Naive thymus-derived CD4-positive, alpha-beta T cell (primary cell): Measurements from ENCODE around the gene MTHFD1. TPM values are rescaled to one million over a fixed set of nuclear protein-coding genes. Genes with fewer than 3 reads are reported as not detected.

Experiments used
- ATAC-seq: fragments of 150-1000 bp; cut with Tn5 transposase; 2 replicates; pipeline ENCODE4 v1.10.0; 2021; ENCODE audit warnings: mild to moderate bottlenecking, moderate library complexity
- CTCF ChIA-PET: fragments of 350-600 bp; sonication (Branson Sonifier 250); formaldehyde crosslinking; loops from one replicate; lab custom pipeline; 2021; ENCODE audit warnings: antibody characterized with exemption; lab: Charles Lee
- POLR2A ChIA-PET: fragments of 350-600 bp; sonication (Branson Sonifier 250); formaldehyde crosslinking; loops from one replicate; lab custom pipeline; 2021; ENCODE audit warnings: antibody characterized with exemption, inconsistent platforms; lab: Charles Lee
- DNase-seq, 9 donors: peaks; one replicate each; pipeline versions ENCODE4 v3.0.0 to v3.0.0-alpha.2; 2020 to 2022; ENCODE audit warnings: mixed read lengths in 1 of 9
- H3K27ac ChIP-seq: one replicate; pipeline ENCODE4 v1.7.0; 2013; ENCODE audit warnings: mild to moderate bottlenecking, low read depth, low read length, moderate library complexity
- H3K27me3 ChIP-seq, 2 donors: one replicate each; pipeline ENCODE4 v1.7.0; 2013; ENCODE audit warnings: low read length in 2 of 2, mild to moderate bottlenecking in 2 of 2, moderate library complexity in 2 of 2; ENCODE audit not compliant: control insufficient read depth in 2 of 2, insufficient read depth in 2 of 2
- H3K36me3 ChIP-seq, 3 experiments: 1 replicate in 2 of 3; 2 replicates in 1 of 3; pipeline ENCODE4 v1.7.0; 2013; ENCODE audit warnings: low read length in 3 of 3, mild to moderate bottlenecking in 3 of 3, moderate library complexity in 1 of 3; ENCODE audit not compliant: insufficient read depth in 3 of 3, control insufficient read depth in 2 of 3
- H3K4me1 ChIP-seq, 2 donors: one replicate each; pipeline ENCODE4 v1.7.0; 2013; ENCODE audit warnings: low read length in 2 of 2, mild to moderate bottlenecking in 2 of 2, moderate library complexity in 1 of 2; ENCODE audit not compliant: control insufficient read depth in 2 of 2, insufficient read depth in 2 of 2
- H3K4me3 ChIP-seq: 2 replicates; pipeline ENCODE4 v1.7.0; 2013; ENCODE audit warnings: mild to moderate bottlenecking, low read length
- H3K9me3 ChIP-seq, 3 experiments: 1 replicate in 2 of 3; 2 replicates in 1 of 3; pipeline ENCODE4 v1.7.0; 2013; ENCODE audit warnings: low read length in 3 of 3; ENCODE audit not compliant: control insufficient read depth in 2 of 3
- H3K27ac Mint-ChIP-seq, 9 donors: one replicate each; pipeline ENCODE4 v1.8.0; 2020 to 2022; ENCODE audit warnings: mixed read lengths in 9 of 9, mild to moderate bottlenecking in 8 of 9, moderate library complexity in 5 of 9, inconsistent platforms in 2 of 9
- H3K27me3 Mint-ChIP-seq, 5 donors: one replicate each; pipeline ENCODE4 v1.8.0; 2021 to 2022; ENCODE audit warnings: mixed read lengths in 5 of 5, mild to moderate bottlenecking in 1 of 5
- H3K36me3 Mint-ChIP-seq, 5 donors: one replicate each; pipeline ENCODE4 v1.8.0; 2020 to 2022; ENCODE audit warnings: mixed read lengths in 5 of 5, mild to moderate bottlenecking in 3 of 5, inconsistent platforms in 1 of 5
- H3K4me1 Mint-ChIP-seq, 7 donors: one replicate each; pipeline ENCODE4 v1.8.0; 2020 to 2022; ENCODE audit warnings: mixed read lengths in 7 of 7, mild to moderate bottlenecking in 3 of 7, inconsistent platforms in 1 of 7
- H3K4me3 Mint-ChIP-seq, 10 donors: one replicate each; pipeline ENCODE4 v1.8.0; 2020 to 2022; ENCODE audit warnings: mild to moderate bottlenecking in 10 of 10, mixed read lengths in 10 of 10, moderate library complexity in 6 of 10, inconsistent platforms in 2 of 10
- H3K9me3 Mint-ChIP-seq, 11 donors: one replicate each; pipeline ENCODE4 v1.8.0; 2020 to 2022; ENCODE audit warnings: mixed read lengths in 11 of 11, mild to moderate bottlenecking in 4 of 11, inconsistent platforms in 1 of 11, moderate library complexity in 1 of 11
- intact Hi-C, 2 donors: fragments of 100-400 bp; cut with micrococcal nuclease; formaldehyde crosslinking; loops; one replicate each; pipeline ENCODE4 v1.15.1; 2023
- polyA plus RNA-seq, 2 donors: library from polyadenylated mRNA; unstranded; fragments of 300-500 nt; fragmentation: Illumina TruSeq; gene quantifications; one replicate each; pipeline ENCODE4 v1.2.3, GENCODE V29; 2021
- total RNA-seq, 6 experiments: library from RNA in 5 of 6; stranded (reverse) in 5 of 6; gene quantifications; 1 replicate in 5 of 6; 2 replicates in 1 of 6; pipeline ENCODE4 v1.2.3 and lab custom pipeline; 2021 to 2026

MTHFD1 gene
- total and polyA plus RNA-seq, 7 experiments from 2014 or later = 28.0 to 189 (median 30.9) TPM

GRCh38 chr14:64401949-64402348 lies 13.8 kb downstream of the MTHFD1 start:
- Mint-ChIP-seq H3K9me3 (no peaks in the 10 kb centered on the region), H3K4me1 (peaks cover 0 to 19% (median 3%) of the 10 kb centered on the region in 7 donors), H3K27ac (no peak overlapping the region), H3K27me3 (no peaks in the 10 kb centered on the region), H3K4me3 (no peak overlapping the region), H3K36me3 (peaks cover 9 to 36% (median 21%) of the 10 kb centered on the region in 5 donors)
- peaks cover 0 to 5% (median 0%) of the 10 kb centered on the region in 3 experiments for H3K36me3 ChIP-seq
- no peaks in the 10 kb centered on the region for H3K9me3 ChIP-seq
- no peaks in the 10 kb centered on the region for H3K27me3 ChIP-seq
- H3K4me1 ChIP-seq = no peaks in the 10 kb centered on the region
- ATAC-seq (no peak), DNase-seq (no peak)
- no peak overlapping the region for H3K27ac ChIP-seq
- CTCF ChIA-PET = interaction anchor here (0.6 kb wide), 1 partner anchor 77 kb away, joined by 3 read pairs; no protein-coding TSS in a partner anchor
- POLR2A ChIA-PET = no interaction called here
- intact Hi-C loops = no loop called here
- H3K4me3 ChIP-seq = no peak overlapping the region

DNA sequence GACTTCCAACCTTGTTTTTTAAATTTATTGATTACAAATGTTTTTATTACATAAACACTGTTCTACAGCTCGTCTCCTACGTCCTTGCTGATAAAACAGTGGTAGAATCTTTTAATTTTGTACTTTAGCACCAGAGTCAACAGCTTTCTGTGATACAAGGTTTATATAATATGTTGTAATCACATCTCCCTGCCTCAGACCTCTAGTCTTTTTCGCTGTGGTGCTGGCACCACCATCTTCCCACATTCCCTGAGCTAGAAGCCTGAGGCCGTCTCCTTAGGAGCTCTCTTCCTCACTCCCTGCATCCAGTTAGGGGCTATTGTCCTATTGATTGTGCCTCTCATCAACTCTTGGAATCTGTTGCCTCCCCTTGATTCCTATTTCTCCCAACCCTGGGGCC lies 17.1 kb downstream of the MTHFD1 start:
- DNase-seq (no peak), ATAC-seq (no peak)
- no peak overlapping the region for H3K27ac Mint-ChIP-seq
- H3K27ac ChIP-seq = no peak overlapping the region
- no peak overlapping the region for H3K4me3 ChIP-seq
- H3K9me3 Mint-ChIP-seq = peaks cover 0 to 1% (median 0%) of the 10 kb centered on the region in 11 donors
- peaks cover 0 to 5% (median 0%) of the 10 kb centered on the region in 3 experiments for H3K36me3 ChIP-seq
- H3K4me1 ChIP-seq = no peaks in the 10 kb centered on the region
- H3K4me1 Mint-ChIP-seq = peaks cover 0 to 24% (median 0%) of the 10 kb centered on the region in 7 donors
- intact Hi-C loops = no loop called here
- no peaks in the 10 kb centered on the region for H3K27me3 ChIP-seq
- no peaks in the 10 kb centered on the region for H3K9me3 ChIP-seq
- no peaks in the 10 kb centered on the region for H3K27me3 Mint-ChIP-seq
- ChIA-PET POLR2A (interaction anchor here (0.6 kb wide), 1 partner anchor 12 kb away, joined by 3 read pairs; no protein-coding TSS in a partner anchor), CTCF (no interaction called here)
- H3K4me3 Mint-ChIP-seq = no peak overlapping the region
- peaks cover 9 to 31% (median 21%) of the 10 kb centered on the region in 5 donors for H3K36me3 Mint-ChIP-seq

DNA sequence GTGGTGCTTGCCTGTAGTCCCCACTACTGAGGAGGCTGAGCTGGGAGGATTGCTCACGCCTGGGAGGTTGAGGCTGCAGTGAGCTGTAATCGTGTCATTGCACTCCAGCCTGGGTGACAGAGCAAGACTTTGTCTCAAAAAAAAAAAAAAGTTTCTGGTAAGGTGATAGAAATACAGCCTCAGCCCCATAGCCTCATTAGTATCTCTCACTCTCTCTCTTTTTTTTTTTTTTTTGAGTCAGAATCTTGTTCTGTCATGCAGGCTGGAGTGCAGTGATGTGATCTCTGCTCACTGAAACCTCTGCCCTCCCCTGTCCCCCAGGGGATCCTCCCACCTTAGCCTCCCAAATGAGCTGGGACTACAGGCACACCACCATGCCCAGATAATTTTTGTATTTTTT lies 19.2 kb downstream of the MTHFD1 start:
- Mint-ChIP-seq H3K27ac (no peak overlapping the region), H3K4me1 (peaks cover 0 to 30% (median 0%) of the 10 kb centered on the region in 7 donors), H3K9me3 (peaks cover 0 to 1% (median 0%) of the 10 kb centered on the region in 11 donors), H3K36me3 (peaks cover 9 to 39% (median 25%) of the 10 kb centered on the region in 5 donors), H3K27me3 (no peaks in the 10 kb centered on the region), H3K4me3 (no peak overlapping the region)
- ChIA-PET CTCF (no interaction called here), POLR2A (no interaction called here)
- Histone ChIP-seq H3K36me3 (peaks cover 0 to 8% (median 0%) of the 10 kb centered on the region in 3 experiments), H3K4me1 (no peaks in the 10 kb centered on the region), H3K9me3 (no peaks in the 10 kb centered on the region), H3K27ac (no peak overlapping the region), H3K27me3 (no peaks in the 10 kb centered on the region), H3K4me3 (no peak overlapping the region)
- no peak for DNase-seq
- intact Hi-C loops = no loop called here
- no peak for ATAC-seq

- H3K27ac ChIP-seq = no peak overlapping the region
- H3K36me3 ChIP-seq = peaks cover 0 to 3% (median 0%) of the 10 kb centered on the region in 3 experiments
- CTCF ChIA-PET = no interaction called here
- intact Hi-C loops = no loop called here
- peaks cover 0 to 28% (median 0%) of the 10 kb centered on the region in 7 donors for H3K4me1 Mint-ChIP-seq
- peaks cover 0 to 1% (median 0%) of the 10 kb centered on the region in 11 donors for H3K9me3 Mint-ChIP-seq
- H3K4me3 Mint-ChIP-seq = no peak overlapping the region
- H3K9me3 ChIP-seq = no peaks in the 10 kb centered on the region
- peaks cover 5 to 36% (median 24%) of the 10 kb centered on the region in 5 donors for H3K36me3 Mint-ChIP-seq
- no peaks in the 10 kb centered on the region for H3K27me3 Mint-ChIP-seq
- POLR2A ChIA-PET = no interaction called here
- no peak overlapping the region for H3K27ac Mint-ChIP-seq
- no peaks in the 10 kb centered on the region for H3K4me1 ChIP-seq
- no peak for DNase-seq
- ATAC-seq = no peak
- H3K4me3 ChIP-seq = no peak overlapping the region
- H3K27me3 ChIP-seq = no peaks in the 10 kb centered on the region
Measured at GRCh38 chr14:64409126-64409920, 21.2 kb downstream of the MTHFD1 start.

DNA sequence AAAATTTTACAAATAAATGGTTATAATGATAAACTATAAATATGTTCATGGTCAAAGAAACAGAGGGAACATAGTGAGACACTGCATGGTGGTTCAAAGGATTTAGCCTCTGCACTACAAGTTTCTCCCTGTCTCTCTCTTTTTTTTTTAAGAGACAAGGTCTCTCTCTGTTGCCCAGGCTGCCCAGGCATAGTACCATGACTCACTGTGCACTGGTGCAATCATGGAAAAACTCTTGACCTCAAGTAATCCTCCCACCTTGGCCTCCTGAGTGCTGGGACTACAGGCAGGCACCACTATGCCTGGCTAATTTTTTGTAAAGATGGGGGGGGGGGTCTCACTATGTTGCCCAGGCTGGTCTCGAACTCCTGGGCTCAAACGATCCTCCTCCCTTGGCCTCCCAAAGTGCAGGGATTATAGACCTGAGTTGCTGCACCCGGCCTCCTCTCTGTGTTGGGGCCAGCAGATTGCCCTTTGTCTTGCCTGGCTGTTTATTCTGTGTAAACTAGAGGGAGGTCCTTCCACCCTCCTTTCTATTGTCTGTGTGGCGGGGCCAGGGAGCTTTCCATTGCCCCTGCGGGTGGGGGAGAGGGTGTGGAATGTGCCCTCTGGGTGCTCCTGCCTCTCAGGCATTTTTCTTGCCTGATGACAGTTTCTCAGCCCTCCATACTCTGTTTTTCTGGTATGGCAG lies 22.1 kb downstream of the MTHFD1 start:
- no peak overlapping the region for H3K27ac ChIP-seq
- Mint-ChIP-seq H3K36me3 (peaks cover 4 to 33% (median 19%) of the 10 kb centered on the region in 5 donors), H3K27ac (peak overlapping the region in 3 of 9 donors; percentile 5 to 15 (median 14)), H3K4me1 (peaks cover 0 to 28% (median 0%) of the 10 kb centered on the region in 7 donors), H3K27me3 (no peaks in the 10 kb centered on the region), H3K4me3 (no peak overlapping the region), H3K9me3 (peaks cover 0 to 1% (median 0%) of the 10 kb centered on the region in 11 donors)
- POLR2A ChIA-PET = no interaction called here
- no peaks in the 10 kb centered on the region for H3K27me3 ChIP-seq
- peaks cover 0 to 8% (median under 1%) of the 10 kb centered on the region in 3 experiments for H3K36me3 ChIP-seq
- no peaks in the 10 kb centered on the region for H3K9me3 ChIP-seq
- intact Hi-C loops = no loop called here
- H3K4me3 ChIP-seq = no peak overlapping the region
- CTCF ChIA-PET = no interaction called here
- no peak for DNase-seq
- no peaks in the 10 kb centered on the region for H3K4me1 ChIP-seq
- no peak for ATAC-seq

DNA sequence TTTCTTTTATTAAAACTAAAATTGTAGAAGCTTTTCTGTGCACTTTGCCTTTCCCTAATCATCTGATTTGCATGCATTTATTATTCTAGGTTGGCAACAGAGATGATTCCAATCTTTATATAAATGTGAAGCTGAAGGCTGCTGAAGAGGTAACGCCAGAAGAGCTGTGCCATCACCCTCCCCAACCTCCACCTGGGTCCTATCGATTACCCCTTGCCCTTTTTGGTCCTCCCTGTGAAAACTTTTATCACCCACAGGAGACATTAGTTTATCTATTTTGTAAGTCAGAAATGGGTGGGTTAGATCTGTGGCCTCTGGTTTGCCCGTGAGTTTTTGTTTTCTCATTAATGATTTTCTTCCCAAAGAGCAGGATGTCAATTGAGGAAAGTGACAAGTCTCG lies 22.8 kb downstream of the MTHFD1 start:
- CTCF ChIA-PET = no interaction called here
- ATAC-seq = no peak
- DNase-seq = no peak
- Histone ChIP-seq H3K27ac (no peak overlapping the region), H3K9me3 (no peaks in the 10 kb centered on the region), H3K27me3 (no peaks in the 10 kb centered on the region), H3K36me3 (peaks cover 0 to 16% (median 5%) of the 10 kb centered on the region in 3 experiments), H3K4me3 (no peak overlapping the region), H3K4me1 (no peaks in the 10 kb centered on the region)
- Mint-ChIP-seq H3K4me3 (no peak overlapping the region), H3K27ac (peak overlapping the region in 1 of 9 donors; percentile 62), H3K27me3 (no peaks in the 10 kb centered on the region), H3K9me3 (peaks cover 0 to 1% (median 0%) of the 10 kb centered on the region in 11 donors), H3K36me3 (peaks cover 5 to 36% (median 25%) of the 10 kb centered on the region in 5 donors), H3K4me1 (peaks cover 0 to 29% (median 0%) of the 10 kb centered on the region in 7 donors)
- intact Hi-C loops = no loop called here
- POLR2A ChIA-PET = no interaction called here
